SU-DHL-6 (cell line): ENCODE data around the gene P2RY6.

ENCODE experiments used
- EZH2phosphoT487 ChIP-seq: fragments of 200-600 bp; sonication (generic), shearing (Covaris generic); conservative IDR thresholded peaks from 2 replicates; pipeline ENCODE4 v1.6.1; 2018; ENCODE audit warnings: mild to moderate bottlenecking, antibody characterized with exemption, low read length, moderate library complexity, mixed read lengths
- TF ChIP-seq, protein P1 (sequence below): fragments of 200-600 bp; sonication (generic); IDR thresholded peaks from one replicate; pipeline ENCODE4 v1.5.1; 2017; ENCODE audit warnings: antibody characterized with exemption, mild to moderate bottlenecking, low read length, moderate library complexity; ENCODE audit not compliant: insufficient read depth, poor library complexity, severe bottlenecking

DNA sequence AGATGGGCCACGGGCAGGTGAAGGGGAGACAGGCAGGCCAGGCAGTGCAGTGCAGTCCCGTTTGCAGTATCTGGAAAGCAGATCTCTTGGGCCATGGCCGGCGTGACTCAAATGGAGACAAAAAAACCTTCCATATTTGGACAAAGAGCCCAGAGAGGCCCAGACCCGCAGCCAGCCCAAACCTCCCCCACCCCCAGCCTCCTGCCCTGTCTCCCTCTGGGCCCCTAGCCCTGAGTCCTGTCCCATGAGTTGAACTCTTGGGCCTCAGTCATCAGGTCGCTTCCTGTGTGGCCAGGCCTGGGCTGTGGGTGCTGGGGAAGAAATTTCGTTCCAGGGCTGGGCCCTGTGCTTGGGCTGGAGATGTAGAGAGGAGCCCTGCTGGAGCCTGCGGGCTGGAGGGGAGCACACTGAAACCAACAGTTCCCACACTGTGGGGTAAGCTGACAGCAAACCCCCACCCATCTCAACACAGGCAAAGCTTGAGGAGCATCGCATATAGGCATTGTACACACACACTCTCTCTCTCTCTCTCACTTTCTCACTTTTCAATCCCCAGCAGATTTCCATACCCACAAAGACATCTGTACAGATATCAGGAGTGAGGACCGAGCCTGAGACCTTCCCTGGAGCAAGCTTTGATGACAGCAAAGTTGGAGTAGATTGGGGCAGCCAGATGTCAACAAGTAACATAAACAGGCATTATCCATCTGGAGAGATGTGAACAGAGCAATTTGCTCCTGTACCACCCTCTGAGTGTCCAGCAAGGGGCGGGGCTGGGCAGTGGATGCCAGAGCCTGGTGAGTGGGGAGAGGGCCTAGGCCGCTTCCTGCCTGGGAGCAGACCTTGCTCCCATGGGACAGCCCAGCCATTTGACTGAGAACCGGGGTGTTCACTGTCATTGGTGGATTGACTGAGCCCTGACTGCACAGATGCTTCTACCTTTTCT, 53.2 kb downstream of the P2RY6 start:
- TF ChIP-seq, protein P1, sequence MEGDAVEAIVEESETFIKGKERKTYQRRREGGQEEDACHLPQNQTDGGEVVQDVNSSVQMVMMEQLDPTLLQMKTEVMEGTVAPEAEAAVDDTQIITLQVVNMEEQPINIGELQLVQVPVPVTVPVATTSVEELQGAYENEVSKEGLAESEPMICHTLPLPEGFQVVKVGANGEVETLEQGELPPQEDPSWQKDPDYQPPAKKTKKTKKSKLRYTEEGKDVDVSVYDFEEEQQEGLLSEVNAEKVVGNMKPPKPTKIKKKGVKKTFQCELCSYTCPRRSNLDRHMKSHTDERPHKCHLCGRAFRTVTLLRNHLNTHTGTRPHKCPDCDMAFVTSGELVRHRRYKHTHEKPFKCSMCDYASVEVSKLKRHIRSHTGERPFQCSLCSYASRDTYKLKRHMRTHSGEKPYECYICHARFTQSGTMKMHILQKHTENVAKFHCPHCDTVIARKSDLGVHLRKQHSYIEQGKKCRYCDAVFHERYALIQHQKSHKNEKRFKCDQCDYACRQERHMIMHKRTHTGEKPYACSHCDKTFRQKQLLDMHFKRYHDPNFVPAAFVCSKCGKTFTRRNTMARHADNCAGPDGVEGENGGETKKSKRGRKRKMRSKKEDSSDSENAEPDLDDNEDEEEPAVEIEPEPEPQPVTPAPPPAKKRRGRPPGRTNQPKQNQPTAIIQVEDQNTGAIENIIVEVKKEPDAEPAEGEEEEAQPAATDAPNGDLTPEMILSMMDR = no peak
- TF ChIP-seq EZH2phosphoT487 = no peak
